HG03095 (cell line): ENCODE measurements around the gene LIN7A.
"Not testable (repeated sequence)": the region's sequence is repeated elsewhere in the genome, so short reads cannot be mapped to it uniquely, and the experiment has no call there.

Experiments
- ATAC-seq: cut with Tn5 transposase; IDR thresholded peaks from one replicate; pipeline ENCODE4 v1.9.1; 2021; ENCODE audit warnings: moderate library complexity; ENCODE audit not compliant: unreplicated experiment

LIN7A gene

GRCh38 chr12:80924437-80924836 is 13.3 kb downstream of the LIN7A start:
- no peak for ATAC-seq

GRCh38 chr12:80920006-80920405 is 17.7 kb downstream of the LIN7A start:
- no peak for ATAC-seq

- ATAC-seq, result no peak
These were observed 20.1 kb downstream of the LIN7A start for GRCh38 chr12:80917651-80918050.

GRCh38 chr12:80912901-80913770 is 24.6 kb downstream of the LIN7A start:
- no peak for ATAC-seq

GRCh38 chr12:80909370-80909769 is 28.4 kb downstream of the LIN7A start:
- ATAC-seq, result no peak

- no peak for ATAC-seq
These were observed 35.0 kb downstream of the LIN7A start for GRCh38 chr12:80902711-80903110.

- ATAC-seq, result no peak
These were observed 36.1 kb downstream of the LIN7A start for GRCh38 chr12:80901661-80902060.

GRCh38 chr12:80895240-80895639 is 42.5 kb downstream of the LIN7A start:
- no peak for ATAC-seq

GRCh38 chr12:80894179-80894578 is 43.6 kb downstream of the LIN7A start:
- no peak for ATAC-seq

GRCh38 chr12:80892597-80893445 is 44.9 kb downstream of the LIN7A start:
- ATAC-seq, result no peak

- ATAC-seq, result no peak
These were observed 53.1 kb downstream of the LIN7A start for GRCh38 chr12:80884651-80885050.

- ATAC-seq, result no peak
These were observed 56.6 kb downstream of the LIN7A start for GRCh38 chr12:80881106-80881505.

- not testable (repeated sequence) for ATAC-seq
These were observed 59.3 kb downstream of the LIN7A start for GRCh38 chr12:80878452-80878851.

GRCh38 chr12:80877721-80878265 is 59.9 kb downstream of the LIN7A start:
- ATAC-seq, result no peak

- ATAC-seq, result no peak
These were observed 65.7 kb downstream of the LIN7A start for GRCh38 chr12:80872053-80872452.

GRCh38 chr12:80869264-80869663 is 68.5 kb downstream of the LIN7A start:
- ATAC-seq, result no peak

- no peak for ATAC-seq
These were observed 69.2 kb downstream of the LIN7A start for GRCh38 chr12:80868576-80868975.

- ATAC-seq, result no peak
These were observed 69.8 kb downstream of the LIN7A start for GRCh38 chr12:80867941-80868340.

GRCh38 chr12:80864046-80864735 is 73.5 kb downstream of the LIN7A start:
- ATAC-seq, result no peak

- ATAC-seq, result no peak
These were observed 75.2 kb downstream of the LIN7A start for GRCh38 chr12:80862531-80862930.
